ENCODE data around the gene ASPG.
"Not testable (repeated sequence)": the region's sequence is repeated elsewhere in the genome, so short reads cannot be mapped to it uniquely, and the experiment has no call there.

The ASPG gene

DNA sequence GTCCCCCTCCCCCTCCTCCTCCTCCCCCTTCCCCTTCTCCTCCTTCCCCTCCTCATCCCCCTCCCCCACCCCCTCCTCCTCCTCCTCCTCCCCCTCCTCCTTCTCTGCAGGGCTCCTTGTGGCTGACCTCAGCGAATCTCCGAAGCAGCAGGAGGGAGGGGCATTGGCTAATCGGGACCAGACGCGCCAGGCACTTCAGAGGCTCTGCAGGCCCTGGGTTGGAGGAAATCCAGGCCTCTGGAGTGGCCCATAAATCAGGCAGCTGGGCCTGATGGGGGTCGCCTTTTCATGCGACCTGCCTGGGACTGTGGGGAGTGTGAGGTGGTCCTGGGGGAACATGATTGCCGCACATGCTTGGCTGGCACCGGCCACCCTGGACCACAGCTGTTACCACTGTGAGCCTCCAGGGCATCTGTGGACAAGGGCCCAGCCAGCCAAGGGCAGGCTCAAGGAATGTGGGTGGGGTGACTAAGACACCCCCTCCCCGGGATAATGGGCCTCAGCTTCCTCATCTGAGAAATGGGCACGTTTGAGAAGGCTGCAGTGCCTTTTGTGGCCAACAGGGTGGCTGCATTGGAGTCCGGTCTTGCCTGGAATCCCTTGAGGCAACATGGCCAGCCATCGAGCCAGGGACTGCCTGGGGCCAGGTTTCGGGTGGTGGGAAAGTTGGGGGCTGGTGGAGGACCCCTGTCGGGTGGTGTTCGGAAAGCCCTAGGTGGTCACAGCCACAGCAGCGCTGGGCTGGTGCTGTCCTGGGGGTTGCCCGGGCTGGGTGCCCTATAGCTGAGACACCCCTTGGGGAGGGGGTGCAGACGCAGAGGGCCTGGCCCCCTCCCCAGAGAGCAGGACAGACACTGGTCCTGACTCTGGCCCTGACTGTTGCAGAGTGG lies 64.9 kb downstream of the ASPG start:
- no peak for DNase-seq

DNA sequence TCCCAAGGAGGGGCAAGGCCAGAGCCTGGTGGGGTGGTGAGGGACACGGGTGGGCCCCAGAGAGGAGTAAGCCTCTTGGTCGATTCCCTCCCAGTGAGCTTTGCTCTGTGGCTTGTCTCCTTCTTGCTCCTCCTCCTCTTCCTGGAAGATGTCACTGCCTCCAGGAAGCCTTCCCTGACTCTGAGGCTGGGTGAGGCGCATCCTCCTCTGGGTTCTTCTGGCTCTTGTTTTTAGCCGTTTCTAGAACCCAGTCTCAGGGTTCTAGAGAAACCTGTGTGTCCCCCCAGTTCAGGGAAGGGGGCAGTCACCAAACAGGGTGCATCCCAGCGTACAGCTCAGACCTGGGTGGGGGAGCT lies 65.5 kb downstream of the ASPG start:
- no peak for DNase-seq

DNA sequence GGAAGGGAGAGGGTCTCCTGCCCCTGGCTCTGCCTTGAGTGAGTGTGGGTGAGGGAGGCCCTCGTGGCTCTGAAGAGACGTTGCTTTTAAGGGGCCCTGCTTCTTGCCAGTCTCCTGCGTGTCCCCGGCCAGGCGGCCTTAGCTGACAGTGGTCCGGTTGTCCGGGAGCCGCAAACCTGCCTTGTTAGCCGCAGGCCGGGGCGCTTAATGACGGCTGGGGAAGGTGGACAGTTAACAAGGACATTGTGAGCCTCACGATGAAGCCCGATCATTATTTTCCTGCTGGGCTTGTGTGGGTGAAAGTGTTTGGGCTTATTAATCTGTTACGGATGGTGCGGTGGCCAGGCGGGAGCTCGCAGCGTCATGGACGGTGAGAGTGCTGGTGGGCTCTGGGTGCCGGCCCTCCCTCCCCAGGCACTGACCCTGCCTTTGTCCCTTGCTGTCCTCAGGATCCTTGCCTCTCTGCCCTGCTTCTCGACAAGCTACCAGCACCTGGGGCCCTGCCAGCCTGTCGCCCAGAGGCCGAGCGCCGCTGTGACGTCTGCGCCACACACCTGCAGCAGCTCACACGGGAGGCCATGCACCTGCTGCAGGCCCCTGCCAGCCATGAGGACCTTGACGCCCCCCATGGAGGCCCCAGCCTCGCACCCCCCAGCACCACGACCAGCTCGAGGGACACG lies 66.2 kb downstream of the ASPG start:
- no peak for DNase-seq

DNA sequence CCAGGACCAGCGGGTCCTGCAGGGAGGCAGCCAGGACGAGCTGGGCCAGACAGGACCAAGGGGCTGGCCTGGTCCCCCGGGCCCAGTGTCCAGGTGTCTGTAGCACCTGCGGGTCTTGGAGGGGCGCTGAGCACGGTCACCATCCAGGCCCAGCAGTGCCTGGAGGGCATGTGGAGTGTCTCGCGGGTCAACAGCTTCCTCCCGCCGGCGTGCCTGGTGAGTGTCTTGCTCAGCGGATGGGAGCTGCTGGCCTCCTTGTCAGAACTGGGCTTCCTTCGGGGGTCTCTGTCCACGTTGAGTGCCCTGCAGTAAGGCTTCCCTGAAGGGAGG lies 66.7 kb downstream of the ASPG start:
- DNase-seq = no peak

DNA sequence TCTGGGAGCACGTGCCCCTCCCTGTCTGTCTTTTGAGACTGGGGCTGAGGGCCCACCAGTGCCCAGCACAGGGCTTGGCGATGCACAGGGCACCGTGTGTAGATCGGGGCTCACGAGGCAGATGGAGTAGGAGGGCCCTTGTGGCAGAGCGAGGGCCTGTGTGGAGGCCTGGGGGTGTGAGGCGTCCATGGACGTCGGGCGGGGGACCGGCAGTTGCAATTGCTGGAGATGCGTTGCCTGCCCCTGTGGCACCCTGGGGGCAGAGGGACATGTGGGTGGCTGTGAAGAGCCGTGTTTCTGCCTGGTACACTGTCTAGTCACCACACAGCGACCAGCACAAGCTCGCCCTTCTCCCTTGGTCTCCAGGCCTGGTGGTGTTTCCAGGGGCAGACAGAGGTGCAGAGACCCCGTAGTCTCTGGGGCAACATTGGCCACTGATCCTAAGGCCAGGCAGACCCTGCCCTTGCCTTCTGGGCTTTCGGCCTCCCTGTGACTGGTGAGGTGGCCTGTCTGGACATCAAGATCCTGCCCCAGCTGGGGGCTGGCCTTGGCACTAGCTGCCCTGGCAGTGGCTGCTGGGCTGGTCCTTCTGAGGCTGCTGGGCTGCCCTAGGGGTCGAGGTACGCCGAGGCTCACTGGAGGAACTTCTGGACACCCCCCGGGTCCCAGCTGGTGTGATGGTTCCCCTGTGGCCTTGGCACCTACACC lies 67.3 kb downstream of the ASPG start:
- DNase-seq = no peak

DNA sequence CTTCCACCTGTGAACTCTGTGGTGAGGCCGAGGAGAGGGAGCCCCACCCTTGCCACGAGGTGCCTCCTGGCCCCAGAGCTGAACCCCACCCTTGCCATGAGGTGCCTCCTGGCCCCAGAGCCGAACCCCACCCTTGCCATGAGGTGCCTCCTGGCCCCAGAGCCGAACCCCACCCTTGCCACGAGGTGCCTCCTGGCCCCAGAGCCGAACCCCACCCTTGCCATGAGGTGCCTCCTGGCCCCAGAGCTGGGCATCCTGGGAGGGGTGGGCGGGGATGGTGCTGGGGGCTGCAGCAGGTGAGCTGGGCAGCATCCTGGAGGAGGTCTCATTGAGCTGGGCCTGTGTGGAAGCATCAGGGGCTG lies 67.9 kb downstream of the ASPG start:
- DNase-seq = not testable (repeated sequence)

DNA sequence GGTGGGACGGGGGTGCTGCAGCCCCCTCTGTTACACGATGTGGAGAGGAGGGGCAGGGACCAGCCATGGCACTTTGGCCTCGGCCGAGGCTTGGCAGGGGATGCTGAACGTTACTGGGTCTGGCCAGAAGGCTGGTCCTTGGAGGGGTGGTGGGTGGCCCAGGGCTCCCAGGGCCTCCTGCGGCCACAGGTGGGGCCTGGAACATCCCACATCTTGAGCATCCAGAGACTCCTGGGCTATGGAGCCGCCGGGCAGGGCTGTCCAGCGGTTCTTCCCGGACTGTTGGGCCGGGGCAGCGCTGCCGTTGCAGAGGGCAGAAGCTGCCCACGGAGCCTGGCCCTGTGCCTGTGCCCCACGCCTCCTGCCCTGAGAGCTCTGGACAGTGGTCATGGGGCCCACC lies 68.7 kb downstream of the ASPG start:
- DNase-seq = no peak

DNA sequence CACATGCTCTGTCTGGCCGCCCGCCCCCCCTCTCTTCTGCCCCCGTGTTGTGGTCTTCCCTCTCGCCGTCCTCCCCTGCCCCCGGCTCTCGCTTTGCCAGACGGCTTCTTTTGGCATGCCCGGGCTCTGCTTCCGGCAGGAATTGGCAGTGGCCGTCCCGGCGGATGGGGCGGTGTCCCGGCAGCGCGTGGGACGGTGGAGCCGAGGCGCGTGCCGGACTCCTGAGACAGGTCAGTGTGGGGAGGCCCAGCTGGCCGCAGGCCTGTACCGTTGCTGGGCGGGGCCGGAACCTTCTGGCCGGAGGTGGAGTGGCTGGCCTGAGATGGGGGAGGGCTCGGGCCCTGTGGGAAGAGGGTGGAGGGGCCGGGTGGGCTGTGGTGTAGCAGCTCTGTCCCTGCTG lies 70.0 kb downstream of the ASPG start:
- no peak for DNase-seq

DNA sequence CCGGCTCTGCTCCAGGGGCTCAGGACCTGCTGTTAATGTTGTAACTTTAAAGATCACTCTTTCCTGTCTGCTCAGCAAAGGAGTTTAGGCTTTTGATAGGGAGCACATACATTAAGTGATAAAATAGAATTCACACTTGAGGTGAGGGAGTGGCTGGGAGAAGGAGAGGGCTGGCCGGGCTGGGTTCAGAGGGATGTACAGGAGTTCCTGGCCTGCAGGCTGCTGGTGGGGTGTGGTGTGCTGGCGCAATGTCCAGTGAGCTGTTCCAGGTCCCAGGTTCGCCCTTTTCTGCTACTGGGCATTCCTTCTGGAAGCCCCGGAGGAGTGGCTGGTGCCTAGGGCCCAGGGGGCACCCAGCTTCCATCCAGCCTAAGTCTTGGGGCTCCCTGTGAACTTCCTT lies 70.6 kb downstream of the ASPG start:
- no peak for DNase-seq

DNA sequence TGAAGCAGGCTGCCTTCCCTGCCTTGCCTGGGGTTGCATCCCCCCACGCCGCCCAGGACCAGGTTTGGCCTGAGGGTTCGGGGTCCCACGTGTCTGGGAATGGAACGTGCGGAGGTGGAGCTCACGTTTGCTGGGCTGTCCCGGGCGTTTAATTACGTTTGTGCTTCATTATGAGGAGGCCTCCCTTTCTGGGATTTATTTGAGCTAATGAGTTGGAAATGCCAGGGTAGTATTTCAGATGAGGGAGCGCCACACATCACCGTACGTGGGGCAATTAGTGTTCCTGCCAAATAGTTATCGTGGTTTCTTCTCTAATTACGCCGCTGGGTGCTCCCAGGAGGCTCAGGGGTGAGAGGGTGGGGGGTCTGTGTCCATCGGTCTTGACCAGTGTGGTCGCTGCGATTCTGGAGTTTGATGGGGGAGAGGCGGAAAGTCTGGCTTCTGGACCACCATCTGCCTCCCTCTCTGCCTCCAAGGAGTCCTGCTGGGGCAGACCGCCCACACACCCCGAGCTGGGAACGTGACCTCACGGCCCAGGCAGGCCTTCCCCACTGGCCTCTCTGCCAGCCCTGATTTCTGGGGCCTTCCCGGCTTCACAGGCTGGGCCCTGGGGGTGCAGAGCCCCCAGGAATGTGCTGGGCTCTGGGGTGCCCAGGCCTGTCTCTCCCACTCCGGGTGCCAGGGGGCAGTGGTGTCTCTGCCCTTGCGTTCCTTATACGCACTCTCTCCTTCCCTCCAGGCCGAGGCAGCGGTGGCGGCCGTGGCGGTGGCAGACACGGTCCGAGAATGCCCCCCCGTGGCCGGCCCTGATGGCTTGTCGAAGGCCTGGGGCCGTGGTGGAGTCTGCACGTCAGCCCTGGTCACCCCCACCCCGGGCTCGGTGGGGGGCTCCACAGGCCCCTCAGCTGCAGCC lies 71.8 kb downstream of the ASPG start:
- no peak for DNase-seq

DNA sequence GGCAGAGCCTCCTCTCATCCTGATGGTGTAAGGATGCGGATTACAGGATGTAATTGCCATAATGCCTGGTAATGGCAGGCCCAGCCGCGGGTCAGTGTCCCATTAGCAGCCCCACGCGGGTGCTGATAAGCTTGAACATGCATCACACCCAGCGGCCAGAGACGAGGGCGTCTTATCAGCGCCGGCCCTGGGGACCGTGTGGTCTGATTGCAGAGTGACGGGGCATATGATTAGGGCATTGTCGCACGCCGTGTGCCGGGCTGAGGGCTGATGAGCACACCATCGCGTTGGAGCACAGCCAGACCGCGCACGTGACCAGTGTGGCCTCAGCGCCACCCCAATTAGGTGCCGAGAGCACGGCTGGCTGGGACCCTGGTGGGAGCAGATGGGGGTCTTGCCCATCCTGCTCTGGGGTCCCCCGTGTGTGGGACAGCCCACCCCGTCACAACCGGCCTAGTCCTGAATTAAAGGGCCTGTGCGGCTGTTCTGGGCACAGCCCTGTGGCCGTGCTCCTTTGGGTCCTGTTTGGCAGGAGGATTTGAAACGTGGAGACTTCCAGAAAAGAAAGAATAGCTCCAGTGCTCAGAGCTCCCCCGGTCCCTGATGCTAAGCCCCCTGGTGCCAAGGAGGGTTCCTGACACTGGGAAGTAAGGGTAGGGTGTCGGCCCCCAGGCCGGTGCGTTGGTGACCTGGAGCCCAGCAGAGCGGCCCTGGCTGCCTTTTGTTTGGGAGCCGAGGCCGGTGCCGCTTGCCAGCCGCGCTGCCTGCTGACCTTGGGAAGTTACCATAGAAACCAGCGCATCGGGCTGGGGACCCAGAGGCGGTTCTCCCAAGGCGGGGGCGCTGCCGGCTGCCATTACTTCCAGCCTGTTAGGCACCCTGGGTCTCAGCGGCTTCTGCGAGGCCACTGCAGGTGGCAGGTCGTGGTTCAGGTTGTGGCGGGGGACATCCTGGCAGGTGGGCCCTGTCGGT lies 73.6 kb downstream of the ASPG start:
- DNase-seq = no peak

DNA sequence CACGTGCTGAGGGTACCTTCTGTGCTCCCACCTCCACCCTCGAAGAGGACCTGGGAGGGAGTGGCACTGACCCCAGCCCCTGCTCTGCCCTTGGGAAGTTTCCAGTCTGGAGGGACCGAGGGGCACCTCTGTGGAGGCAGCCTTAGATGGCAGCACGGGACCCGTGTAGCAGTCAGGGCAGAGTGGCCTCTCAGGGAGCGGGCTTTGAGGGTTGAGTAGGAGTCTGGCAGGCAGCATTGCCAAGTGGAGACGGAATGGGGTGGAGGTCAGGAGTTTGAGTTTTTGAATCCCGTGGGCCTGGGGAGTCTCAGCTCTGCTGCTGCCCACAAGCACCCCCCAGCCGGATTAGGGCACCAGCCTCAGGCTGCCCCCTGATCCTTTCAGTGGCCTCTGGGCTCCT lies 74.5 kb downstream of the ASPG start:
- no peak for DNase-seq

DNA sequence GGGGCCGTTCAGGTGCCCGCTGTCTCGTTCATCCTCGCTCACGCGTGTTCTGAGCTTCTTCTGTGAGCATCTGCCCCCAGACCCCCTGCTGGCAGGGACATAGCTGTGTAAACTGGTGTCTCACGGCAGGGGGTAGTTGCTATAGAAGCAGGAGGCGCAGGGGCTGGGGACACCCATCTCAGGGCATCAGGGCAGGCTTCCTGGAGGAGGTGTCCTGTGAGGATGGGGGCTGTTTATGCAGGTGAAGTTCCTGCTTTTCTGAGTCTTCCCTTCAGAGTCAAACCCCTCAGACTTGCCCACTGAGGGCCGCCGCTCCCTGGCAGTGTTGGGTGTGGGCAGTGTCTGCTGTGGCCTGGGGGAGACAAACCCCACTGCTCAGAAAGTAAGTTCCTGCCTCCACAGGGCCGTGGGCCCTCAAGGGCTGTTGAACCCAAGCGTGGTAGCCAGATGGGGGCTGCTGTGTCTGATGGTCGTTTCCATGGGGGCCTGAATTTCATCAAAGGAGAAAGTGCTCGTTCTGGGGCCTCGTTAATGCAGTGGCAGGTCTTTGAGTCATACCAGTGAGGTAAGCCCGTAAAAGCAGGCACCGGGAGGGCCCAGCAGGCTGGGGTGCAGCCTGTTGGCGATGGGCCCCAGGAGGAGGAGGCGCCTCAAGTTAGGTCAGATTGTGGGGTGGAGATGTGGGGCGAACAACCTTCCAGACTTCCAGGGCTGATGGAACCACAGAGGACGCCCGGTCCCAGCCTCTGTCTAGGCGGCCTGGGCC lies 76.3 kb downstream of the ASPG start:
- DNase-seq = no peak

DNA sequence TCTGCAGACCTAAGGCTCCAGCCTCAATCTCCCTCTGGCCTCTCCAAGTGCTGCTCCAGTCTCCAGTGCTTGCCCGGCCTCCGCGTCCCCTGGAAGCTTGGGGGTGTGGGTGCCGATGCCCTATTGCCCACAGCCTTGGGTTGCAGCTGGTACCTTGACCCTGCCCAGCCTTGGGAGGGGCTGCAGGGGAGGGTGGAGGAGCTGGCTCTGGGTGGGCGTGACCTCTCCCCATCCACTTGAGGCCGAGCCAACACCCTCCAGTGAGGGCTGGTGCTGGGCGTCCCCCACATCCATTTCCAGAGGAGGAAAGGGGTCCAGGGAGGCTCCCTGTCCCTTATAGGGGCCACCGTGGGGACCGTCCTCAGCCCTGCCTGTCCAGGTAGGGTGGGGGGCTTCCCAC lies 77.0 kb downstream of the ASPG start:
- no peak for DNase-seq

DNA sequence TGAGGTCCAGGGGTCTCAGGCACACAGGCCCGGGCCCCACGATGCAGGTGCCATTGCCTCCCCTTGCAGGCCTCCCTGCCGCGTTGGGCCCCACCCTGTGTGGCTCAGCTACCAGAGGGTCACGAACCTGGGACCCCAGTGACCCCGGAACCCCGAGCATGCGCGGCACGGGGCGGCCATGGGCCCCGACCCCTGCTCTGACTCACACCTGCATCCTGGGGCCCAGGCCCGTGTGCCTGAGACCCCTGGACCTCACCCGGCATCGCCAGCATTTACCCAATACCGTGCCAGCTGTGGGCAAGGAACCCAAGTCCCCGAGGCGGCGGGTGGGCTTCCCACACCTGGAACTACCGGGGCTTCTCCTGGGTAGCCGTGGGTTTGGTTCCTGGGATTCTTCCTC lies 78.0 kb downstream of the ASPG start:
- no peak for DNase-seq

DNA sequence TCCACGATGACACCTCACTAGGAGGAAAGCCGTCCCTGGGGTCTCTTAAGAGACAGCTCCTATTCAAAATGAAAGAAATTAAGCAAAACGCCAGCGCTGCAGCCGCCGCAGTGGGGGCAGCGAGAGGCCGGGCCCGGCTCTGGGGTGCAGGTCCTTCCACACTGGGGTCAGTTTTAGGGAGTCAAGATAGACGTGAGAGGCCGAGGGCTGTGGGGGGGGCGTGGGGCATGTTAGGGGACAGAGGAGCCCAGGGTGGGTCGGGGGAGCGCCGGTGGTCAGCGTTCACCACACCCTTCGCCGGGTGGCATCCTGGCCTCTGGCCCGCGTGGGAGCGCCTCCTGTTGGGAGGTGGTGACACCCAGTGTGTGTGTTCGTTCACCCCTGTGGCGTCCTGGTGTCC lies 78.5 kb downstream of the ASPG start:
- no peak for DNase-seq

DNA sequence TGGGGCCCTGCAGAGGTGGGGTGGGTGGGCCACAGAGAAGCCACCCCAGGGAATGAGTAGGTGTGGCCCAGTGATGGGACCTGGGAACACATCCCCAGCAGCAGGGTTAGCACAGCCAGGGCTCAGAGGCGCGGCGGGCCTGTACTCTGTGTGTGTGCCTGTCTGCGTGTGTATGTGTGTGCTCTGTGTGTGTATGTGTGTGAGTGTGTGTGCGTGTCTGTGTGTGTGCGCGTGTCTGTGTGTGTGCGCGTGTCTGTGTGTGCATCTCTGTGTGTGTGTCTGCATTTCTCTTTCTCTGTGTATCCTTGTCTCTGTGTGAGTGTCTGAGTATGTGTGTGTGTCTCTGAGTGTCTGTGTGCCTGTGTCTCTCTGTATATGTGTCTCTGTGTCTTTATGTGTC lies 79.0 kb downstream of the ASPG start:
- DNase-seq = no peak
